Bronchus fibroblast of lung (primary cell): ENCODE measurements around the gene RAI1. TPM values are rescaled to one million over a fixed set of nuclear protein-coding genes. Genes with fewer than 3 reads are reported as not detected.

Experiments used
- total RNA-seq: library from RNA; depleted of rRNA; stranded (reverse); fragments of >200 nt; gene quantifications from 2 replicates; pipeline ENCODE4 v1.2.3, GENCODE V29; 2015

The RAI1 gene
- 10.1 and 14.6 TPM in 2 replicates for total RNA-seq

GRCh38 chr17:17681187-17681743, at the start of gene RAI1:
Gene RAI1, plus strand, starts transcription at chr17:17681458. Its CDS starts 111,491 bp downstream, at chr17:17792949.

GRCh38 chr17:17836818-17837379, 155.6 kb downstream of the RAI1 start, which contains the start of gene SREBF1:
Gene SREBF1, minus strand, starts transcription at chr17:17836986. Its CDS starts 169 bp downstream, at chr17:17836817.

Other genes starting within 250 kb of the RAI1 start
- 9.5 and 14.8 TPM in 2 replicates for gene MED9, start 204.5 kb upstream of the RAI1 start, total RNA-seq
- 0.30 and 0.84 TPM in 2 replicates for gene RASD1, start 185.1 kb upstream of the RAI1 start, total RNA-seq
- 75.0 and 75.4 TPM in 2 replicates for gene PEMT, start 89.8 kb upstream of the RAI1 start, total RNA-seq
- gene SREBF1, start 155.5 kb downstream of the RAI1 start, total RNA-seq = 82.7 and 97.3 TPM in 2 replicates